Transverse colon (tissue), 4 donors: ENCODE measurements around the gene TLE6.

ENCODE experiments used
- EP300 ChIP-seq: sonication (generic); formaldehyde crosslinking; IDR thresholded peaks from one replicate; pipeline ENCODE4 v1.6.1; 2017; ENCODE audit warnings: antibody characterized with exemption, low read depth
- POLR2A ChIP-seq: fragments of 450-650 bp; IDR thresholded peaks from one replicate; pipeline ENCODE4 v1.6.1; 2016; ENCODE audit warnings: antibody characterized with exemption, mild to moderate bottlenecking, moderate library complexity
- POLR2AphosphoS5 ChIP-seq, 3 donors: sonication (generic); formaldehyde crosslinking; IDR thresholded peaks; one replicate each; pipeline ENCODE4 v1.6.1; 2016; ENCODE audit warnings: antibody characterized with exemption in 3 of 3
- TF ChIP-seq, protein P1 (sequence below), 5 experiments: fragments of 200-600 bp in 3 of 5; fragments of 450-650 bp in 2 of 5; sonication (generic) in 3 of 5; IDR thresholded peaks; 1 replicate in 2 of 5; 2 replicates in 3 of 5; pipeline ENCODE4 v1.5.1; 2016 to 2017; ENCODE audit warnings: antibody characterized with exemption in 5 of 5, inconsistent platforms in 3 of 5, mild to moderate bottlenecking in 2 of 5, moderate library complexity in 1 of 5

DNA sequence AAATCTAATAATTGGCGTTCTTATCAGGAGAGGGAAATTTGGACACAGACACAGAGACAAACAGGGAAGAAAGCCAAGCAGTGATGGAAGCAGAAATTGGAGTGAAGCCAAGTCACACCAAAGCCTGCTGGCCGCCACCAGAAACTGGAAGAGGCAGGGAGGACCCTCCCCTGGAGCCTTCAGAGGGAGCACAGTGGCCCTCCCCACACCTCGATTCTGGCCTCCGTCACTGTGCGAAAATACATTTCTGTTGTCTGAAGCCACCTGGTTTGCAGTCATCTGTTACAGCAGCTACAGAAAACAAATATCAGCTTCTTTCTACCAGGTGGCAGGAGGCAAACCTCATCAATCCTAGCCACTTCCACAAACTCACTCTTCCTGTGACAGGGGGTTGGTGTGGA is 8.3 kb upstream of the TLE6 start:
- TF ChIP-seq POLR2A (no peak), POLR2AphosphoS5 (IDR thresholded peaks at IDR 0.05) (peak in 1 of 3 donors; percentile 13), EP300 (no peak)
- TF ChIP-seq, protein P1, sequence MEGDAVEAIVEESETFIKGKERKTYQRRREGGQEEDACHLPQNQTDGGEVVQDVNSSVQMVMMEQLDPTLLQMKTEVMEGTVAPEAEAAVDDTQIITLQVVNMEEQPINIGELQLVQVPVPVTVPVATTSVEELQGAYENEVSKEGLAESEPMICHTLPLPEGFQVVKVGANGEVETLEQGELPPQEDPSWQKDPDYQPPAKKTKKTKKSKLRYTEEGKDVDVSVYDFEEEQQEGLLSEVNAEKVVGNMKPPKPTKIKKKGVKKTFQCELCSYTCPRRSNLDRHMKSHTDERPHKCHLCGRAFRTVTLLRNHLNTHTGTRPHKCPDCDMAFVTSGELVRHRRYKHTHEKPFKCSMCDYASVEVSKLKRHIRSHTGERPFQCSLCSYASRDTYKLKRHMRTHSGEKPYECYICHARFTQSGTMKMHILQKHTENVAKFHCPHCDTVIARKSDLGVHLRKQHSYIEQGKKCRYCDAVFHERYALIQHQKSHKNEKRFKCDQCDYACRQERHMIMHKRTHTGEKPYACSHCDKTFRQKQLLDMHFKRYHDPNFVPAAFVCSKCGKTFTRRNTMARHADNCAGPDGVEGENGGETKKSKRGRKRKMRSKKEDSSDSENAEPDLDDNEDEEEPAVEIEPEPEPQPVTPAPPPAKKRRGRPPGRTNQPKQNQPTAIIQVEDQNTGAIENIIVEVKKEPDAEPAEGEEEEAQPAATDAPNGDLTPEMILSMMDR (IDR thresholded peaks at IDR 0.05): no peak
